Stimulated activated CD8-positive, alpha-beta memory T cell treated with anti-CD3 and anti-CD28 coated beads, Interleukin-4, amount 100 ng/mL, for 1 hour (primary cell): Measurements from ENCODE around the gene NCOA6.

Source experiments
- DNase-seq, 2 donors: peaks; one replicate each; pipeline ENCODE4 v3.0.0-alpha.2; 2020; ENCODE audit warnings: low read depth in 2 of 2, low spot score in 1 of 2

NCOA6 gene

GRCh38 chr20:34776177-34776576 is 49.3 kb downstream of the NCOA6 start:
- DNase-seq = no peak

- no peak for DNase-seq
Measured at GRCh38 chr20:34774886-34775285, 50.6 kb downstream of the NCOA6 start.

GRCh38 chr20:34774449-34774848 is 51.0 kb downstream of the NCOA6 start:
- no peak for DNase-seq

GRCh38 chr20:34773726-34774125 is 51.7 kb downstream of the NCOA6 start:
- no peak for DNase-seq

GRCh38 chr20:34772437-34772836 is 53.0 kb downstream of the NCOA6 start:
- DNase-seq = no peak

GRCh38 chr20:34771680-34772081 is 53.8 kb downstream of the NCOA6 start:
- DNase-seq = no peak

- no peak for DNase-seq
Measured at GRCh38 chr20:34768096-34768495, 57.4 kb downstream of the NCOA6 start.

GRCh38 chr20:34762031-34762555 is 63.4 kb downstream of the NCOA6 start:
- DNase-seq = no peak

- DNase-seq = no peak
Measured at GRCh38 chr20:34755367-34755766, 70.1 kb downstream of the NCOA6 start.

GRCh38 chr20:34754611-34755010 is 70.8 kb downstream of the NCOA6 start:
- no peak for DNase-seq

- DNase-seq = no peak
Measured at GRCh38 chr20:34753706-34754461, 71.6 kb downstream of the NCOA6 start.

GRCh38 chr20:34751453-34751852 is 74.0 kb downstream of the NCOA6 start:
- DNase-seq = no peak

GRCh38 chr20:34750484-34750883 is 75.0 kb downstream of the NCOA6 start:
- DNase-seq = no peak

GRCh38 chr20:34748709-34749108 is 76.7 kb downstream of the NCOA6 start:
- no peak for DNase-seq

GRCh38 chr20:34747479-34747878 is 78.0 kb downstream of the NCOA6 start:
- DNase-seq = no peak

GRCh38 chr20:34746674-34747073 is 78.8 kb downstream of the NCOA6 start:
- no peak for DNase-seq

GRCh38 chr20:34744847-34745246 is 80.6 kb downstream of the NCOA6 start:
- DNase-seq = no peak

- DNase-seq = no peak
Measured at GRCh38 chr20:34744340-34744739, 81.1 kb downstream of the NCOA6 start.

GRCh38 chr20:34743039-34743438 is 82.4 kb downstream of the NCOA6 start:
- no peak for DNase-seq

GRCh38 chr20:34736106-34736735 is 89.2 kb downstream of the NCOA6 start:
- DNase-seq = no peak

GRCh38 chr20:34732523-34732922 is 92.9 kb downstream of the NCOA6 start:
- no peak for DNase-seq

- no peak for DNase-seq
Measured at GRCh38 chr20:34729416-34729815, 96.0 kb downstream of the NCOA6 start.

- DNase-seq = no peak
Measured at GRCh38 chr20:34724172-34724571, 101.3 kb downstream of the NCOA6 start.
